K562 (cell line): Measurements from ENCODE around the gene CACTIN. TPM values are rescaled to one million over a fixed set of nuclear protein-coding genes. Genes with fewer than 3 reads are reported as not detected.

Experiments
- CCAR2 ChIP-seq: fragments of 200-400 bp; formaldehyde crosslinking; IDR thresholded peaks from 2 replicates; pipeline ENCODE4 v1.6.1; 2017; ENCODE audit warnings: mild to moderate bottlenecking, low read depth, low read length
- CCNT2 ChIP-seq: IDR thresholded peaks from 2 replicates; pipeline ENCODE4 v1.6.1; 2011; ENCODE audit warnings: borderline replicate concordance, low read depth, mild to moderate bottlenecking, moderate library complexity, mixed read lengths, low read length; ENCODE audit not compliant: insufficient read length; ENCODE audit errors: extremely low read depth
- CREB1 ChIP-seq, 2 experiments: sonication (generic) in 1 of 2; formaldehyde crosslinking in 1 of 2; IDR thresholded peaks; 2 replicates each; pipeline versions ENCODE4 v1.6.1 to v1.8.0; 2012 to 2022; ENCODE audit warnings: inconsistent platforms in 1 of 2, mild to moderate bottlenecking in 1 of 2, missing genetic modification reagents in 1 of 2, moderate library complexity in 1 of 2
- CXXC5 ChIP-seq: fragments of 250-450 bp; sonication (Bioruptor Pico); IDR thresholded peaks from 2 replicates; pipeline ENCODE4 v1.8.0; 2022; ENCODE audit warnings: inconsistent platforms, mild to moderate bottlenecking, moderate library complexity
- DMBX1 ChIP-seq: fragments of 250-450 bp; sonication (Bioruptor Pico); IDR thresholded peaks from 2 replicates; pipeline ENCODE4 v1.8.0; 2022; ENCODE audit warnings: inconsistent platforms, mild to moderate bottlenecking, moderate library complexity, borderline replicate concordance
- HDAC2 ChIP-seq: fragments of 450-650 bp; IDR thresholded peaks from 2 replicates; pipeline ENCODE4 v1.6.1; 2016; ENCODE audit warnings: mild to moderate bottlenecking
- HDAC6 ChIP-seq: IDR thresholded peaks from 2 replicates; pipeline ENCODE4 v1.6.1; 2012; ENCODE audit warnings: low read depth, mild to moderate bottlenecking, control low read depth, inconsistent platforms, low read length, moderate library complexity
- IRF2 ChIP-seq: sonication (generic); formaldehyde crosslinking; IDR thresholded peaks from 2 replicates; pipeline ENCODE4 v1.8.1; 2022; ENCODE audit warnings: mild to moderate bottlenecking, missing genetic modification reagents
- LARP7 ChIP-seq: fragments of 450-650 bp; IDR thresholded peaks from 2 replicates; pipeline ENCODE4 v1.6.1; 2016
- MIER1 ChIP-seq: fragments of 450-650 bp; IDR thresholded peaks from 2 replicates; pipeline ENCODE4 v1.6.1; 2016; ENCODE audit warnings: antibody characterized with exemption, mild to moderate bottlenecking, low read depth
- NFATC3 ChIP-seq: fragments of 450-650 bp; IDR thresholded peaks from 2 replicates; pipeline ENCODE4 v1.6.1; 2017; ENCODE audit warnings: mild to moderate bottlenecking
- POLR2A ChIP-seq: fragments of 450-650 bp; conservative IDR thresholded peaks from 2 replicates; pipeline ENCODE4 v1.6.1; 2016
- RBM39 ChIP-seq: fragments of 200-400 bp; formaldehyde crosslinking; optimal IDR thresholded peaks from 2 replicates; pipeline ENCODE3; 2018; ENCODE audit warnings: low read depth, low read length
- SIX5 ChIP-seq, 2 experiments: IDR thresholded peaks; 2 replicates each; pipeline ENCODE4 v1.6.1; 2011; ENCODE audit warnings: low read length in 2 of 2, borderline replicate concordance in 1 of 2, low read depth in 1 of 2, mild to moderate bottlenecking in 1 of 2, moderate library complexity in 1 of 2; ENCODE audit not compliant: insufficient read depth in 1 of 2
- SREBF2 ChIP-seq: sonication (generic); formaldehyde crosslinking; IDR thresholded peaks from 2 replicates; pipeline ENCODE4 v1.4.0; 2020; ENCODE audit warnings: mild to moderate bottlenecking, missing genetic modification reagents
- SRSF3 ChIP-seq: fragments of 200-400 bp; formaldehyde crosslinking; IDR thresholded peaks from 2 replicates; pipeline ENCODE4 v1.6.1; 2016; ENCODE audit warnings: mild to moderate bottlenecking, low read length, moderate library complexity; ENCODE audit not compliant: insufficient read depth
- TRIM28 ChIP-seq: fragments of 450-650 bp; IDR thresholded peaks from 2 replicates; pipeline ENCODE4 v1.6.1; 2017
- polyA plus RNA-seq, 8 experiments: library from polyadenylated mRNA; depleted of rRNA in 4 of 8; stranded (reverse) in 5 of 8; unstranded in 3 of 8; fragments of >200 nt; fragmentation: Nextera tagmentation in 2 of 8; fragmentation: Illumina TruSeq in 1 of 8; extraction: Ambion mirVana in 2 of 8; extraction: Trizol in 1 of 8; gene quantifications; 2 replicates each; pipeline versions ENCODE4 v1.2.1 to v1.2.3, GENCODE V29; 2011 to 2014; ENCODE audit warnings: inconsistent platforms in 1 of 8, missing spikeins in 1 of 8
- total RNA-seq, 7 experiments: library from RNA; depleted of rRNA in 6 of 7; stranded (reverse); fragments of >200 nt in 6 of 7; fragmentation: Illumina TruSeq in 2 of 7; extraction: Trizol in 2 of 7; gene quantifications; 2 replicates each; pipeline versions ENCODE4 v1.2.1 to v1.2.3, GENCODE V29; 2011 to 2021; ENCODE audit warnings: low replicate concordance in 1 of 7
- TF ChIP-seq, protein P1 (sequence below): fragments of 250-450 bp; sonication (Bioruptor Pico); IDR thresholded peaks from 2 replicates; pipeline ENCODE4 v1.5.0; 2021
- TF ChIP-seq, protein P2 (sequence below), 2 experiments: fragments of 450-650 bp in 1 of 2; sonication (generic) in 1 of 2; formaldehyde crosslinking in 1 of 2; IDR thresholded peaks; 2 replicates each; pipeline versions ENCODE4 v1.7.1 to v1.9.0; 2016 to 2022; ENCODE audit warnings: inconsistent platforms in 1 of 2, mild to moderate bottlenecking in 1 of 2, missing genetic modification reagents in 1 of 2

Gene CACTIN
- total and polyA plus RNA-seq, 9 of the 15 experiments (the other 6 are each of a cell fraction or from before 2014, with no cell fraction given), result 0.15 to 49.2 (median 15.0) TPM

DNA sequence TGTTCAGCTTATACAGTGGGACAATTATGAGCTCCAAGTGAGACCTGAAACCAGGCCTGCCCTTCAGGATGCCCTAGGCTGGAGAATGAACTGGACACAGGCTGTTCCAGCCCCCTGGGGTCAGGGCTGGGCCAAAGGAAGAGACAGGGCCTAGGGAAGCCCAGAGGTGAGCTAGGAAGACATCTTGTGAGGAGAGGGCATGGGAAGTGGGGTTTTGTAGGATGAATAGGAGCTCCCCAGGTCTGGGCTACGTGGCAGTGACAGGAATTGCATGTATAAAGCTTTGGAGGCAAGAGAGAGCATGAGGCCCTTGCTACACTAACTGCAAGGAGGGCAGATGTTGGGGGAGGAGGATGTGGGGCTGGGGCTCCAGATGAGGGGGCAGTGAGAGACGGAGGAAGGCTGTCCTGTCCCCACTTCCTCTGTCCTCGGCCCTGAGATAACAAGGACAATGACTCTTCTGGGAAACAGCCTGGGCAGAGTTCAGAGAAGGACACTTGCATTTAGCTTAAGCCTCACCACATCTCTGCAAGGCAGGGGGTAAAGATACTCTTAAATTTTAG lies 18.4 kb downstream of the CACTIN start (continued):
- TF ChIP-seq RBM39, result peak; percentile 45
- TF ChIP-seq LARP7, result no peak
- no peak for TF ChIP-seq TRIM28
- TF ChIP-seq SRSF3, result no peak
- TF ChIP-seq HDAC6, result no peak
- TF ChIP-seq SIX5 (IDR thresholded peaks at IDR 0.05; ENCODE audit: borderline replicate concordance in 1 of 2, insufficient read depth in 1 of 2, low read depth in 1 of 2, low read length in 2 of 2), result no peak
- TF ChIP-seq SREBF2 (CRISPR knock-in tag), result no peak
- no peak for TF ChIP-seq NFATC3
- peak; percentile 52; the same call in 1 of the 2 replicates for TF ChIP-seq DMBX1 (CRISPR knock-in tag)
- TF ChIP-seq, protein P1, sequence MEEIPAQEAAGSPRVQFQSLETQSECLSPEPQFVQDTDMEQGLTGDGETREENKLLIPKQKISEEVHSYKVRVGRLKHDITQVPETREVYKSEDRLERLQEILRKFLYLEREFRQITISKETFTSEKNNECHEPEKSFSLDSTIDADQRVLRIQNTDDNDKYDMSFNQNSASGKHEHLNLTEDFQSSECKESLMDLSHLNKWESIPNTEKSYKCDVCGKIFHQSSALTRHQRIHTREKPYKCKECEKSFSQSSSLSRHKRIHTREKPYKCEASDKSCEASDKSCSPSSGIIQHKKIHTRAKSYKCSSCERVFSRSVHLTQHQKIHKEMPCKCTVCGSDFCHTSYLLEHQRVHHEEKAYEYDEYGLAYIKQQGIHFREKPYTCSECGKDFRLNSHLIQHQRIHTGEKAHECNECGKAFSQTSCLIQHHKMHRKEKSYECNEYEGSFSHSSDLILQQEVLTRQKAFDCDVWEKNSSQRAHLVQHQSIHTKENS (CRISPR knock-in tag), result no peak
- no peak for TF ChIP-seq CREB1 (IDR thresholded peaks at IDR 0.05)
- TF ChIP-seq CREB1 (CRISPR knock-in tag; IDR thresholded peaks at IDR 0.05), result no peak
- no peak for TF ChIP-seq IRF2 (CRISPR knock-in tag)
- no peak for TF ChIP-seq HDAC2
- TF ChIP-seq CCNT2, result no peak
- no peak for TF ChIP-seq CCAR2
- TF ChIP-seq CXXC5 (CRISPR knock-in tag), result peak; percentile 43; the same call in 1 of the 2 replicates
- TF ChIP-seq POLR2A, result peak; percentile 61
- no peak for TF ChIP-seq MIER1
- TF ChIP-seq, protein P2, sequence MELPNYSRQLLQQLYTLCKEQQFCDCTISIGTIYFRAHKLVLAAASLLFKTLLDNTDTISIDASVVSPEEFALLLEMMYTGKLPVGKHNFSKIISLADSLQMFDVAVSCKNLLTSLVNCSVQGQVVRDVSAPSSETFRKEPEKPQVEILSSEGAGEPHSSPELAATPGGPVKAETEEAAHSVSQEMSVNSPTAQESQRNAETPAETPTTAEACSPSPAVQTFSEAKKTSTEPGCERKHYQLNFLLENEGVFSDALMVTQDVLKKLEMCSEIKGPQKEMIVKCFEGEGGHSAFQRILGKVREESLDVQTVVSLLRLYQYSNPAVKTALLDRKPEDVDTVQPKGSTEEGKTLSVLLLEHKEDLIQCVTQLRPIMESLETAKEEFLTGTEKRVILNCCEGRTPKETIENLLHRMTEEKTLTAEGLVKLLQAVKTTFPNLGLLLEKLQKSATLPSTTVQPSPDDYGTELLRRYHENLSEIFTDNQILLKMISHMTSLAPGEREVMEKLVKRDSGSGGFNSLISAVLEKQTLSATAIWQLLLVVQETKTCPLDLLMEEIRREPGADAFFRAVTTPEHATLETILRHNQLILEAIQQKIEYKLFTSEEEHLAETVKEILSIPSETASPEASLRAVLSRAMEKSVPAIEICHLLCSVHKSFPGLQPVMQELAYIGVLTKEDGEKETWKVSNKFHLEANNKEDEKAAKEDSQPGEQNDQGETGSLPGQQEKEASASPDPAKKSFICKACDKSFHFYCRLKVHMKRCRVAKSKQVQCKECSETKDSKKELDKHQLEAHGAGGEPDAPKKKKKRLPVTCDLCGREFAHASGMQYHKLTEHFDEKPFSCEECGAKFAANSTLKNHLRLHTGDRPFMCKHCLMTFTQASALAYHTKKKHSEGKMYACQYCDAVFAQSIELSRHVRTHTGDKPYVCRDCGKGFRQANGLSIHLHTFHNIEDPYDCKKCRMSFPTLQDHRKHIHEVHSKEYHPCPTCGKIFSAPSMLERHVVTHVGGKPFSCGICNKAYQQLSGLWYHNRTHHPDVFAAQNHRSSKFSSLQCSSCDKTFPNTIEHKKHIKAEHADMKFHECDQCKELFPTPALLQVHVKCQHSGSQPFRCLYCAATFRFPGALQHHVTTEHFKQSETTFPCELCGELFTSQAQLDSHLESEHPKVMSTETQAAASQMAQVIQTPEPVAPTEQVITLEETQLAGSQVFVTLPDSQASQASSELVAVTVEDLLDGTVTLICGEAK (IDR thresholded peaks at IDR 0.05), result peak; percentile 63; the same call in 1 of the 2 replicates
- TF ChIP-seq, protein P2 (CRISPR knock-in tag; IDR thresholded peaks at IDR 0.05), result no peak
